ENCODE results near the gene STAM2. TPM values are rescaled to one million over a fixed set of nuclear protein-coding genes. Genes with fewer than 3 reads are reported as not detected.

Gene STAM2
- total and polyA plus RNA-seq, 2 experiments from 2014 or later = 13.1 to 41.0 TPM

GRCh38 chr2:152067823-152068222, 107.7 kb downstream of the STAM2 start:
- DNase-seq (ENCODE audit: low spot score) = no peak
- no peak overlapping the region for H3K4me3 ChIP-seq
- H2AFZ ChIP-seq = no peak overlapping the region
- WGBS (ENCODE audit: low lambda C conversion rate, missing lambda C conversion rate) = 70% methylated on average over 1 of the region's 1 CpG
- H3K27ac ChIP-seq = no peak overlapping the region
- H3K79me2 ChIP-seq = no peaks in the 10 kb centered on the region
- no peaks in the 10 kb centered on the region for H3K27me3 ChIP-seq
- TF ChIP-seq EZH2phosphoT487 (IDR thresholded peaks at IDR 0.05; ENCODE audit: low read depth, severe bottlenecking, unreplicated experiment) (no peak), EZH2 (IDR thresholded peaks at IDR 0.05; ENCODE audit: borderline replicate concordance) (no peak), CTCF (IDR thresholded peaks at IDR 0.05; ENCODE audit: poor library complexity) (no peak)
- H3K9me3 ChIP-seq (ENCODE audit: low read depth) = no peaks in the 10 kb centered on the region
- no peaks in the 10 kb centered on the region for H4K20me1 ChIP-seq (ENCODE audit: insufficient read depth, poor library complexity, severe bottlenecking)
- H3K36me3 ChIP-seq (replicated peaks; ENCODE audit: insufficient read depth, low read depth) = no peaks in the 10 kb centered on the region
- H3K4me2 ChIP-seq = no peak overlapping the region
- no peaks in the 10 kb centered on the region for H3K9me2 ChIP-seq (replicated peaks; ENCODE audit: insufficient read depth)
- H3K4me1 ChIP-seq (ENCODE audit: insufficient read depth) = no peaks in the 10 kb centered on the region

Small RNAs within 50 kb of the gene (small RNA-seq; reads per million reads assigned to genes)
- gene RPL30P2 = not detected

Other genes starting within 250 kb of the STAM2 start
- 4.0 and 4.1 TPM in 2 replicates for gene CACNB4, start 76.7 kb downstream of the STAM2 start, total RNA-seq
- gene CACNB4, start 76.7 kb downstream of the STAM2 start, polyA plus RNA-seq = 0.85 and 1.8 TPM in 2 replicates
- gene FMNL2, start 159.4 kb upstream of the STAM2 start, total RNA-seq = 41.9 and 53.6 TPM in 2 replicates
- 10.3 and 11.7 TPM in 2 replicates for gene FMNL2, start 159.4 kb upstream of the STAM2 start, polyA plus RNA-seq

Measured in hepatocyte (in vitro differentiated cells).